ENCODE data around the gene LARGE1.

Gene LARGE1

DNA sequence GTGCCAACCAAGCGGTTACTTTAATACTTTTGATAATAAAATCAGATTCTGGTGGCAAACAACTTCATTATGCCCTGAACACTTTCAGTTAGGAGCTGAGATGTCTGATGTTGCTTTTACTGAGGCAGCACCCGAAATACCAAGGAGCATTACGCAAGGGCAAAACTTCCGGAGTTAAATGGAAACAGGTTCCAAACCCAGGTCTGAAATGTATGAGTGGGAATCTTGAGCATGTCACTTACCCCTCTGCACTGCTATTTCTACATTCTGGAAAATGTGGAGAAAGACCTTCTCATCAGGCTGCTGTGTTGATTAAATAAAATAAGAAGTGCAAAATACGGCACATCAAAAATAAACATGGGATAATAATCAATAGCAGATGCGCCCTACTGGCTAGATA lies 315.1 kb downstream of the LARGE1 start:
- no peaks in the 10 kb centered on the region for H3K9me3 ChIP-seq (ENCODE audit: low read length)
- no peaks in the 10 kb centered on the region for H3K4me1 ChIP-seq (ENCODE audit: insufficient read depth, low read length)
- H3K4me3 ChIP-seq (ENCODE audit: low read depth in 1 of 2, low read length in 2 of 2) = no peak overlapping the region
- no peak overlapping the region for H3K27ac ChIP-seq (ENCODE audit: low read depth, low read length)
- no peak overlapping the region for H3K9ac ChIP-seq (ENCODE audit: low read length)
- H3K27me3 ChIP-seq (ENCODE audit: control insufficient read depth in 1 of 2, insufficient read depth in 2 of 2, low read length in 2 of 2) = no peaks in the 10 kb centered on the region
- no peaks in the 10 kb centered on the region for H3K36me3 ChIP-seq (ENCODE audit: insufficient read depth, low read length)

- no peaks in the 10 kb centered on the region for H3K27me3 ChIP-seq (ENCODE audit: control insufficient read depth in 1 of 2, insufficient read depth in 2 of 2, low read length in 2 of 2)
- peaks cover 3% of the 10 kb centered on the region for H3K36me3 ChIP-seq (ENCODE audit: insufficient read depth, low read length)
- H3K9me3 ChIP-seq (ENCODE audit: low read length) = no peaks in the 10 kb centered on the region
- H3K9ac ChIP-seq (ENCODE audit: low read length) = no peak overlapping the region
- no peak overlapping the region for H3K4me3 ChIP-seq (ENCODE audit: low read depth in 1 of 2, low read length in 2 of 2)
- no peaks in the 10 kb centered on the region for H3K4me1 ChIP-seq (ENCODE audit: insufficient read depth, low read length)
- H3K27ac ChIP-seq (ENCODE audit: low read depth, low read length) = no peak overlapping the region
These were observed 319.2 kb downstream of the LARGE1 start for GRCh38 chr22:33601062-33601461.

DNA sequence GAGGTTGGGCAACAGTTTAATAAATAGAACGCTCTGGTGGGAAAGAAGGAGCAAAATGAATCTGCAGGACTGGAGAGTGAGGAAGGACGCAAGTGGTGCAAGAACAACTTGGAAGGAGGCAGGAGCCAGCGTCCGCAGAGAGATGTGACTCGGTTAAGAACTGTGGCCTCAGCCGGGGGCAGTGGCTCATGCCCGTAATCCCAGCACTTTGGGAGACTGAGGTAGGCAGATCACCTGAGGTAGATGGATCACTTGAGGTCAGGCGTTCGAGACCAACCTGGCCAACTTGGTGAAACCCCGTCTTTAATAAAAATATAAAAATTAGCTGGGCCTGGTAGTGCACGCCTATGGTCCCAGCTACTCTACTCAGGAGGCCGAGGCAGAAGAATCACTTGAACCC lies 319.7 kb downstream of the LARGE1 start:
- Histone ChIP-seq H3K4me3 (ENCODE audit: low read depth in 1 of 2, low read length in 2 of 2) (no peak overlapping the region), H3K9ac (ENCODE audit: low read length) (no peak overlapping the region), H3K27ac (ENCODE audit: low read depth, low read length) (no peak overlapping the region), H3K9me3 (ENCODE audit: low read length) (no peaks in the 10 kb centered on the region), H3K36me3 (ENCODE audit: insufficient read depth, low read length) (peaks cover 3% of the 10 kb centered on the region), H3K27me3 (ENCODE audit: control insufficient read depth in 1 of 2, insufficient read depth in 2 of 2, low read length in 2 of 2) (no peaks in the 10 kb centered on the region), H3K4me1 (ENCODE audit: insufficient read depth, low read length) (no peaks in the 10 kb centered on the region)

GRCh38 chr22:33600113-33600512 lies 320.2 kb downstream of the LARGE1 start:
- H3K4me3 ChIP-seq (ENCODE audit: low read depth in 1 of 2, low read length in 2 of 2) = no peak overlapping the region
- no peak overlapping the region for H3K27ac ChIP-seq (ENCODE audit: low read depth, low read length)
- H3K9ac ChIP-seq (ENCODE audit: low read length) = no peak overlapping the region

GRCh38 chr22:33599596-33599995 lies 320.7 kb downstream of the LARGE1 start:
- H3K4me1 ChIP-seq (ENCODE audit: insufficient read depth, low read length) = no peaks in the 10 kb centered on the region

More at GRCh38 chr22:33600113-33600512, 320.2 kb downstream of the LARGE1 start:
- H3K4me1 ChIP-seq (ENCODE audit: insufficient read depth, low read length) = no peaks in the 10 kb centered on the region
- H3K36me3 ChIP-seq (ENCODE audit: insufficient read depth, low read length) = peaks cover 3% of the 10 kb centered on the region
- no peaks in the 10 kb centered on the region for H3K9me3 ChIP-seq (ENCODE audit: low read length)
- H3K27me3 ChIP-seq (ENCODE audit: control insufficient read depth in 1 of 2, insufficient read depth in 2 of 2, low read length in 2 of 2) = no peaks in the 10 kb centered on the region

DNA sequence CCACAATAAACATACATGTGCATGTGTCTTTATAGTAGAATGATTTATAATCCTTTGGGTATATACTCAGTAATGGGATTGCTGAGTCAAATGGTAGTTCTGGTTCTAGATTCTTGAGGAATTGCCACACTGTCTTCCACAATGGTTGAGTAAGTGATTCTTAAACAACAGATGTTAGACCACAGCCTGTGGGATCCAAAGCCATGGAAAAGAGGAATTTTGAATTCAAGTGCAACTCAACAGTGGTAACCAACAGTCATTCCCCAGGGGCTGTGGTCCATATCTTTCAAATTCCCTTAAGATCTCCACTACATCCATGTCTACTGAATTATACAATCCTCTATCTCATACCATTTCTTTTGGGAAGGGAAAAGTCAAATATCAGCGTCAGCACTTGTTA lies 321.5 kb downstream of the LARGE1 start:
- H3K9ac ChIP-seq (ENCODE audit: low read length) = no peak overlapping the region
- no peaks in the 10 kb centered on the region for H3K9me3 ChIP-seq (ENCODE audit: low read length)
- no peak overlapping the region for H3K4me3 ChIP-seq (ENCODE audit: low read depth in 1 of 2, low read length in 2 of 2)
- no peaks in the 10 kb centered on the region for H3K27me3 ChIP-seq (ENCODE audit: control insufficient read depth in 1 of 2, insufficient read depth in 2 of 2, low read length in 2 of 2)
- H3K4me1 ChIP-seq (ENCODE audit: insufficient read depth, low read length) = no peaks in the 10 kb centered on the region
- H3K36me3 ChIP-seq (ENCODE audit: insufficient read depth, low read length) = peaks cover 3% of the 10 kb centered on the region
- H3K27ac ChIP-seq (ENCODE audit: low read depth, low read length) = no peak overlapping the region

More at GRCh38 chr22:33599596-33599995, 320.7 kb downstream of the LARGE1 start:
- H3K27ac ChIP-seq (ENCODE audit: low read depth, low read length) = no peak overlapping the region
- H3K9ac ChIP-seq (ENCODE audit: low read length) = no peak overlapping the region
- no peak overlapping the region for H3K4me3 ChIP-seq (ENCODE audit: low read depth in 1 of 2, low read length in 2 of 2)
- peaks cover 3% of the 10 kb centered on the region for H3K36me3 ChIP-seq (ENCODE audit: insufficient read depth, low read length)
- no peaks in the 10 kb centered on the region for H3K27me3 ChIP-seq (ENCODE audit: control insufficient read depth in 1 of 2, insufficient read depth in 2 of 2, low read length in 2 of 2)
- H3K9me3 ChIP-seq (ENCODE audit: low read length) = no peaks in the 10 kb centered on the region

DNA sequence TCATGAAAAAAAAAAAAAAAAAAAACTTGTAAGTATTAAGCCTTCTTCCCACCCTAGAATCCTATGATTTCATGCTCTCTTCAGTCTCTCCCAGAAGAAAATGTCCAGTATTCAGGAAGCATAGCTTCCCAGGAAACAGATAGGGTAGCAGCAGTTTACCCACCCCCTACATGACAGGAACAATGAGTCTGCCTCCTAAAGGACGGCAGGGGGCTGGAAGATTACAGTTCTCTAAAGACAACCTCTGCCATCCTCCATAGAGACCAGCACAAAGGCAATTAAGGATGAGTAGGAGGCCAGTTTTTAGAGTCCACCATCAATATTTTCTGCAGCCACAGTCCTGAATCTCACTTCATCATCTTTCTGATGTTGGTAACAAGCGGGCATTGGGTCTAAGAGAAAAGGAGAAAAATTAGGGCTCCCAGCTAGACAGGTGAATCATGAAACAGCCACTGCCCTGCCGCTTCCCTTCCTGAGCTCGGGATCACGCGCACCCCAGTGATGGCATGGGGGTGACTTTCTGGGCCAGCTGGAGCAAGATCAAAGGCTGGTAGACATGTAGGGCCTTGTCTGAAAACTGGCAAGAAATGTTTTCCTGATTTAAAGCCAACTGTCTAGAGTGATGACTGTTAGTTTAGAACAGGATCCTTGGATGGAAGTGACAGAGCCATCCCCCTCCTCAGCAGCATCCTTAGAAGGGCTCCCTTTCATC lies 322.8 kb downstream of the LARGE1 start:
- Histone ChIP-seq H3K27ac (ENCODE audit: low read depth, low read length) (no peak overlapping the region), H3K4me3 (ENCODE audit: low read depth in 1 of 2, low read length in 2 of 2) (no peak overlapping the region), H3K27me3 (ENCODE audit: control insufficient read depth in 1 of 2, insufficient read depth in 2 of 2, low read length in 2 of 2) (no peaks in the 10 kb centered on the region), H3K4me1 (ENCODE audit: insufficient read depth, low read length) (no peaks in the 10 kb centered on the region), H3K36me3 (ENCODE audit: insufficient read depth, low read length) (peaks cover 3% of the 10 kb centered on the region), H3K9me3 (ENCODE audit: low read length) (no peaks in the 10 kb centered on the region), H3K9ac (ENCODE audit: low read length) (no peak overlapping the region)

DNA sequence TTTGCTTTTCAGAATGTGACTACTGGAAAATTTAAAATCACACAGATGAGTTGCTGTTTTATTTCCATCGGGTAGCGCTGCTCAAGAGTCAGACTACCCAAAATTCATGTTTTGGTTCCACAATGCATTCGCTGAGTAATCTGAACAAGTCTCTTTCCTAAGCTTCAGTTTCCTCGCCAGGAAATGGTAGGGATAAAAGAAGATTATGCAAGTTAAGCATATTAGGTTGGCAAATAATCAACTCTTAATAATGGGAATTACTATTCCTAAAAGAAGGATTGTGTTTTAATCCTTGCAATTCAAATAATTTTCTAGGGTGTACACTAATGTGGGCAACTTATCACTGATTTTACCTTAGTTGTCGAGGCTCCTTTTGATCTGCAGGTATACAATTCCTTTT lies 326.5 kb downstream of the LARGE1 start:
- H3K27ac ChIP-seq (ENCODE audit: low read depth, low read length) = no peak overlapping the region
- H3K9me3 ChIP-seq (ENCODE audit: low read length) = no peaks in the 10 kb centered on the region
- H3K9ac ChIP-seq (ENCODE audit: low read length) = no peak overlapping the region
- H3K4me3 ChIP-seq (ENCODE audit: low read depth in 1 of 2, low read length in 2 of 2) = no peak overlapping the region
- H3K36me3 ChIP-seq (ENCODE audit: insufficient read depth, low read length) = no peaks in the 10 kb centered on the region
- no peaks in the 10 kb centered on the region for H3K27me3 ChIP-seq (ENCODE audit: control insufficient read depth in 1 of 2, insufficient read depth in 2 of 2, low read length in 2 of 2)
- no peaks in the 10 kb centered on the region for H3K4me1 ChIP-seq (ENCODE audit: insufficient read depth, low read length)

DNA sequence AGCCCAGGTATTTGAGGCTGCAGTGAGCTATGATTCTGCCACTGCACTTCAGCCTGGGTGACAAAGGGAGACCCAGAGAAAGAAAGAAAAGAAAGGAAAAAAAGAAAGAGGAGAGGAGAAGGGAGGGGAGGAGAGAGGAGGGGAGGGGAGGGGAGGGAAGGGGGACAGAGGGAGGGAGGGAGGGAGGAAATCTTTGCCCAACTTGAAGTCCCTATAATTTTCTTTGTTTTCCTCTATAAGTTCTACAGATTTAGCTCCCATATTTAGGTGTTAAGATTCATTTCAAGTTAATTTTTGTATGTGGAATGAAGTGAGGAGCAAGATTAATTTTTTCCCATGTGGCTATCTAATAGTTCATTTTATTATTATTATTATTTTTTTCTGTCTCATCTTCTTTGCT lies 328.3 kb downstream of the LARGE1 start:
- no peaks in the 10 kb centered on the region for H3K9me3 ChIP-seq (ENCODE audit: low read length)
- no peak overlapping the region for H3K4me3 ChIP-seq (ENCODE audit: low read depth in 1 of 2, low read length in 2 of 2)

GRCh38 chr22:33589297-33589696 lies 331.0 kb downstream of the LARGE1 start:
- Histone ChIP-seq H3K36me3 (ENCODE audit: insufficient read depth, low read length) (no peaks in the 10 kb centered on the region), H3K9me3 (ENCODE audit: low read length) (no peaks in the 10 kb centered on the region), H3K27me3 (ENCODE audit: control insufficient read depth in 1 of 2, insufficient read depth in 2 of 2, low read length in 2 of 2) (no peaks in the 10 kb centered on the region), H3K4me3 (ENCODE audit: low read depth in 1 of 2, low read length in 2 of 2) (no peak overlapping the region), H3K9ac (ENCODE audit: low read length) (no peak overlapping the region), H3K4me1 (ENCODE audit: insufficient read depth, low read length) (no peaks in the 10 kb centered on the region), H3K27ac (ENCODE audit: low read depth, low read length) (no peak overlapping the region)

More for the DNA sequence above, 328.3 kb downstream of the LARGE1 start:
- no peaks in the 10 kb centered on the region for H3K36me3 ChIP-seq (ENCODE audit: insufficient read depth, low read length)
- no peak overlapping the region for H3K27ac ChIP-seq (ENCODE audit: low read depth, low read length)
- no peaks in the 10 kb centered on the region for H3K27me3 ChIP-seq (ENCODE audit: control insufficient read depth in 1 of 2, insufficient read depth in 2 of 2, low read length in 2 of 2)
- no peak overlapping the region for H3K9ac ChIP-seq (ENCODE audit: low read length)
- no peaks in the 10 kb centered on the region for H3K4me1 ChIP-seq (ENCODE audit: insufficient read depth, low read length)

DNA sequence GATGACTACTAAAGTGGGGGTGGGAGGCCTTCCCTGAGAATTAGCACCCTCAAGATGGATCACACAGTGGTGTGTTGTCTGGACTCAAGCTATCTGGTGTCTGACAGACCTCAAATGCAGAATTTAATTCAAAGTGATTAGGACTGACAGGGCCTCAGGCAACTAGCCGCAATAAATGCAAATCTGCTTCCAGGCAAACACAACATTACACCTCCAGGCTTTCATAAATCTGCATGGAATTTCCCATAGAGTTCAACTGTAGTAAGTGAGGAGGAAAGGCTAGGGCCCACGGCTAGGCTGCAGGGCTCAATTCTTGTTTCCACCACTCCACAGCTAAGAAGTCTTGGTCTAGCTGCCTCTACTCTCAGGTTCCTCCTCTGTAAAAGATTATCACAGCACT lies 331.4 kb downstream of the LARGE1 start:
- Histone ChIP-seq H3K9ac (ENCODE audit: low read length) (no peak overlapping the region), H3K4me1 (ENCODE audit: insufficient read depth, low read length) (no peaks in the 10 kb centered on the region), H3K36me3 (ENCODE audit: insufficient read depth, low read length) (no peaks in the 10 kb centered on the region), H3K27ac (ENCODE audit: low read depth, low read length) (no peak overlapping the region), H3K4me3 (ENCODE audit: low read depth in 1 of 2, low read length in 2 of 2) (no peak overlapping the region), H3K9me3 (ENCODE audit: low read length) (no peaks in the 10 kb centered on the region), H3K27me3 (ENCODE audit: control insufficient read depth in 1 of 2, insufficient read depth in 2 of 2, low read length in 2 of 2) (no peaks in the 10 kb centered on the region)

DNA sequence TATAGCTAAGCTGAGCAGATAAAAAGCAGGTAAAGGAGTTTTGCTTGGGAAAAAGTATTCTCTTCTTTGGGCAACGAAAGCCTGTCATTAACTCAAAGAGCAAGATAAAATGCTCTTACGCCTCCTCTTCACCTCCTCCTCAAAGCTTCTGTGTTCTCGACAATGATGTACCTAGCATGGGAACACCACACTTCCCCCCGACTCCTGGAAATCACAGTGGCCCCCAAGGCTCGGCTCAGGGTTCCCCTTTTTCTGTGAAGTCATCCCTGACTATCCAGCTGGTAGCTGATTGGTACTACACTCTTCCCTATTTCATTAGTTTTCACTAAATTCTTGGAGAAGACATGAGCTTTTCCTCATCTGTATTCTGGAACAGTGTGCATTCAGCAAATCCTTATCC lies 336.1 kb downstream of the LARGE1 start:
- H3K9me3 ChIP-seq (ENCODE audit: low read length) = no peaks in the 10 kb centered on the region
- H3K4me3 ChIP-seq (ENCODE audit: low read depth in 1 of 2, low read length in 2 of 2) = no peak overlapping the region
- peaks cover 4% of the 10 kb centered on the region for H3K4me1 ChIP-seq (ENCODE audit: insufficient read depth, low read length)
- no peaks in the 10 kb centered on the region for H3K36me3 ChIP-seq (ENCODE audit: insufficient read depth, low read length)
- no peak overlapping the region for H3K27ac ChIP-seq (ENCODE audit: low read depth, low read length)
- no peak overlapping the region for H3K9ac ChIP-seq (ENCODE audit: low read length)
- no peaks in the 10 kb centered on the region for H3K27me3 ChIP-seq (ENCODE audit: control insufficient read depth in 1 of 2, insufficient read depth in 2 of 2, low read length in 2 of 2)
